Measurements from ENCODE around the gene N4BP3.

GRCh38 chr5:178068293-178068692 is 45.0 kb upstream of the N4BP3 start:
- TF ChIP-seq, protein P1, sequence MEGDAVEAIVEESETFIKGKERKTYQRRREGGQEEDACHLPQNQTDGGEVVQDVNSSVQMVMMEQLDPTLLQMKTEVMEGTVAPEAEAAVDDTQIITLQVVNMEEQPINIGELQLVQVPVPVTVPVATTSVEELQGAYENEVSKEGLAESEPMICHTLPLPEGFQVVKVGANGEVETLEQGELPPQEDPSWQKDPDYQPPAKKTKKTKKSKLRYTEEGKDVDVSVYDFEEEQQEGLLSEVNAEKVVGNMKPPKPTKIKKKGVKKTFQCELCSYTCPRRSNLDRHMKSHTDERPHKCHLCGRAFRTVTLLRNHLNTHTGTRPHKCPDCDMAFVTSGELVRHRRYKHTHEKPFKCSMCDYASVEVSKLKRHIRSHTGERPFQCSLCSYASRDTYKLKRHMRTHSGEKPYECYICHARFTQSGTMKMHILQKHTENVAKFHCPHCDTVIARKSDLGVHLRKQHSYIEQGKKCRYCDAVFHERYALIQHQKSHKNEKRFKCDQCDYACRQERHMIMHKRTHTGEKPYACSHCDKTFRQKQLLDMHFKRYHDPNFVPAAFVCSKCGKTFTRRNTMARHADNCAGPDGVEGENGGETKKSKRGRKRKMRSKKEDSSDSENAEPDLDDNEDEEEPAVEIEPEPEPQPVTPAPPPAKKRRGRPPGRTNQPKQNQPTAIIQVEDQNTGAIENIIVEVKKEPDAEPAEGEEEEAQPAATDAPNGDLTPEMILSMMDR (IDR thresholded peaks at IDR 0.05), result no peak
- no peak for TF ChIP-seq POLR2A (IDR thresholded peaks at IDR 0.05)
